Small intestine (tissue), 7 donors: Measurements from ENCODE around the gene IL16. TPM values are rescaled to one million over a fixed set of nuclear protein-coding genes. Genes with fewer than 3 reads are reported as not detected.
A peak's percentile ranks its signal among the peaks of the same experiment; 100 is the strongest.

Experiments
- DNase-seq, 2 donors: peaks; one replicate each; pipeline versions ENCODE4 v3.0.0 to v3.0.0-alpha.2; 2013
- FAIRE-seq: peaks from 2 replicates; lab custom pipeline; 2012; peaks lifted over from hg19 to GRCh38; lab: Jason Lieb, UNC
- H3K27ac ChIP-seq, 3 donors: one replicate each; pipeline ENCODE4 v1.5.1; 2013; ENCODE audit warnings: low read length in 2 of 3, mild to moderate bottlenecking in 2 of 3, control low read depth in 1 of 3, inconsistent platforms in 1 of 3, low read depth in 1 of 3, moderate library complexity in 1 of 3
- H3K27me3 ChIP-seq, 3 donors: one replicate each; pipeline ENCODE4 v1.6.1; 2013; ENCODE audit warnings: low read length in 3 of 3, inconsistent platforms in 1 of 3; ENCODE audit not compliant: control insufficient read depth in 3 of 3, insufficient read depth in 3 of 3
- H3K36me3 ChIP-seq, 3 donors: one replicate each; pipeline ENCODE4 v1.6.1; 2013; ENCODE audit warnings: low read length in 3 of 3, inconsistent platforms in 1 of 3, low read depth in 1 of 3, mild to moderate bottlenecking in 1 of 3, moderate library complexity in 1 of 3; ENCODE audit not compliant: control insufficient read depth in 3 of 3, insufficient read depth in 2 of 3
- H3K4me1 ChIP-seq, 3 donors: one replicate each; pipeline ENCODE4 v1.6.1; 2013; ENCODE audit warnings: low read length in 2 of 3, inconsistent platforms in 1 of 3, low read depth in 1 of 3, mild to moderate bottlenecking in 1 of 3, moderate library complexity in 1 of 3; ENCODE audit not compliant: control insufficient read depth in 3 of 3, insufficient read depth in 2 of 3
- H3K4me3 ChIP-seq, 3 donors: one replicate each; pipeline ENCODE4 v1.5.1; 2013; ENCODE audit warnings: low read length in 3 of 3, control low read depth in 1 of 3, inconsistent platforms in 1 of 3, low read depth in 1 of 3, mild to moderate bottlenecking in 1 of 3, moderate library complexity in 1 of 3
- H3K9me3 ChIP-seq, 2 donors: one replicate each; pipeline ENCODE4 v1.6.1; 2013; ENCODE audit warnings: low read depth in 1 of 2, low read length in 1 of 2; ENCODE audit not compliant: control insufficient read depth in 2 of 2, insufficient read depth in 1 of 2
- WGBS, 3 donors: extraction: QIAGEN DNeasy Blood & Tissue Kit; methylation state at CpG; one replicate each; pipeline ENCODE4 v1.1.7; 2013; 5-methylcytosine and 5-hydroxymethylcytosine counted together
- polyA plus RNA-seq, 4 donors: library from polyadenylated mRNA; stranded (reverse) in 3 of 4; unstranded in 1 of 4; fragments of 200-250 nt in 3 of 4; fragments of 120-200 nt in 1 of 4; gene quantifications; one replicate each; pipeline versions ENCODE4 v1.2.1 to v1.2.3, GENCODE V29; 2013
- donor health status: healthy with polysubstance abuse.
- donor health status: control.
- donor health status: control.
- donor health status: Bipolar disorder and iron deficiency.
- donor health status: healthy.

Gene IL16
- polyA plus RNA-seq, 4 donors: 1.8 to 9.7 (median 7.9) TPM

- Histone ChIP-seq H3K27ac (no peak overlapping the region), H3K4me1 (peaks cover 0 to 2% (median 0%) of the 10 kb centered on the region in 3 donors), H3K36me3 (no peaks in the 10 kb centered on the region), H3K27me3 (no peaks in the 10 kb centered on the region), H3K9me3 (peaks cover 0 to 7% of the 10 kb centered on the region in 2 donors), H3K4me3 (no peak overlapping the region)
- FAIRE-seq (no peak), DNase-seq (no peak)
- 90 to 100% (median 95%) methylated on average over 3 of the region's 3 CpGs for WGBS, 3 donors
Measured at GRCh38 chr15:81281456-81281735, 84.7 kb downstream of the IL16 start.

- Histone ChIP-seq H3K4me1 (peaks cover 0 to 2% (median 0%) of the 10 kb centered on the region in 3 donors), H3K27me3 (no peaks in the 10 kb centered on the region), H3K36me3 (no peaks in the 10 kb centered on the region), H3K27ac (no peak overlapping the region), H3K4me3 (no peak overlapping the region), H3K9me3 (peaks cover 0 to 7% of the 10 kb centered on the region in 2 donors)
- 93 to 95% (median 94%) methylated on average over 12 of the region's 12 CpGs for WGBS, 3 donors
- FAIRE-seq (no peak), DNase-seq (no peak)
Measured at GRCh38 chr15:81281766-81282605, 85.3 kb downstream of the IL16 start.

- 93 to 94% (median 93%) methylated on average over 18 of the region's 18 CpGs for WGBS, 3 donors
- FAIRE-seq (no peak), DNase-seq (no peak)
- no peak overlapping the region for H3K4me3 ChIP-seq
- no peaks in the 10 kb centered on the region for H3K36me3 ChIP-seq
- H3K27me3 ChIP-seq: no peaks in the 10 kb centered on the region
- H3K4me1 ChIP-seq: peaks cover 0 to 2% (median 0%) of the 10 kb centered on the region in 3 donors
- no peak overlapping the region for H3K27ac ChIP-seq
- H3K9me3 ChIP-seq: peaks cover 0 to 3% of the 10 kb centered on the region in 2 donors
Measured at GRCh38 chr15:81282606-81282895, 85.9 kb downstream of the IL16 start.

GRCh38 chr15:81282911-81283310, 86.2 kb downstream of the IL16 start:
- WGBS, 3 donors: 92 to 98% (median 92%) methylated on average over 5 of the region's 5 CpGs

GRCh38 chr15:81284256-81285031, 87.8 kb downstream of the IL16 start:
- H3K9me3 ChIP-seq: no peaks in the 10 kb centered on the region
- WGBS, 3 donors: 64 to 72% (median 69%) methylated on average over 5 of the region's 5 CpGs
- H3K4me1 ChIP-seq: peaks cover 0 to 2% (median 0%) of the 10 kb centered on the region in 3 donors
- DNase-seq (no peak), FAIRE-seq (no peak)
- no peaks in the 10 kb centered on the region for H3K36me3 ChIP-seq
- no peak overlapping the region for H3K4me3 ChIP-seq
- H3K27me3 ChIP-seq: no peaks in the 10 kb centered on the region
- H3K27ac ChIP-seq: peak overlapping the region in 1 of 3 donors; percentile 77

More at GRCh38 chr15:81282911-81283310, 86.2 kb downstream of the IL16 start:
- FAIRE-seq: no peak
- Histone ChIP-seq H3K9me3 (peaks cover 0 to 3% of the 10 kb centered on the region in 2 donors), H3K27me3 (no peaks in the 10 kb centered on the region), H3K4me3 (no peak overlapping the region), H3K27ac (no peak overlapping the region), H3K36me3 (no peaks in the 10 kb centered on the region), H3K4me1 (peaks cover 0 to 2% (median 0%) of the 10 kb centered on the region in 3 donors)
- DNase-seq: no peak

- no peak overlapping the region for H3K4me3 ChIP-seq
- H3K36me3 ChIP-seq: no peaks in the 10 kb centered on the region
- no peaks in the 10 kb centered on the region for H3K9me3 ChIP-seq
- DNase-seq: no peak
- H3K4me1 ChIP-seq: peaks cover 0 to 2% (median 0%) of the 10 kb centered on the region in 3 donors
- 85 to 88% (median 88%) methylated on average over 6 of the region's 6 CpGs for WGBS, 3 donors
- no peak for FAIRE-seq
- no peak overlapping the region for H3K27ac ChIP-seq
- H3K27me3 ChIP-seq: no peaks in the 10 kb centered on the region
Measured at GRCh38 chr15:81285461-81285860, 88.8 kb downstream of the IL16 start.

- FAIRE-seq (no peak), DNase-seq (no peak)
- H3K4me1 ChIP-seq: peaks cover 0 to 2% (median 0%) of the 10 kb centered on the region in 3 donors
- H3K9me3 ChIP-seq: no peaks in the 10 kb centered on the region
- no peak overlapping the region for H3K4me3 ChIP-seq
- peak overlapping the region in 1 of 3 donors; percentile 27 for H3K27ac ChIP-seq
- H3K36me3 ChIP-seq: no peaks in the 10 kb centered on the region
- WGBS, 3 donors: 67 to 71% (median 71%) methylated on average over 2 of the region's 2 CpGs
- H3K27me3 ChIP-seq: no peaks in the 10 kb centered on the region
Measured at GRCh38 chr15:81286621-81287121, 90.0 kb downstream of the IL16 start.

GRCh38 chr15:81288040-81288439, 91.4 kb downstream of the IL16 start:
- Histone ChIP-seq H3K36me3 (no peaks in the 10 kb centered on the region), H3K27me3 (no peaks in the 10 kb centered on the region), H3K27ac (no peak overlapping the region), H3K4me1 (peaks cover 0 to 2% (median 0%) of the 10 kb centered on the region in 3 donors), H3K4me3 (no peak overlapping the region), H3K9me3 (no peaks in the 10 kb centered on the region)
- FAIRE-seq: no peak
- 90 to 98% (median 94%) methylated on average over 3 of the region's 3 CpGs for WGBS, 3 donors
- DNase-seq: no peak
